Pancreas (tissue), 10 donors: ENCODE measurements around the gene LRCOL1. TPM values are rescaled to one million over a fixed set of nuclear protein-coding genes. Genes with fewer than 3 reads are reported as not detected.

Experiments
- ATAC-seq, 4 donors: fragments of 200-7000 bp; cut with Tn5 transposase; one replicate each; pipeline versions ENCODE4 v1.8.0 to v1.9.1; 2020; ENCODE audit warnings: mild to moderate bottlenecking in 4 of 4, moderate library complexity in 4 of 4
- DNase-seq, 6 donors: peaks; one replicate each; pipeline ENCODE4 v3.0.0-alpha.2; 2020
- FAIRE-seq: peaks from 2 replicates; lab custom pipeline; 2012; peaks lifted over from hg19 to GRCh38; lab: Jason Lieb, UNC
- H3K27ac ChIP-seq, 4 donors: fragments of 200-600 bp; sonication (generic); 1 replicate in 3 of 4; 2 replicates in 1 of 4; pipeline versions ENCODE4 v1.5.0 to v1.8.0; 2020
- H3K27me3 ChIP-seq, 4 donors: fragments of 200-600 bp; one replicate each; pipeline ENCODE4 v1.8.0; 2021
- H3K36me3 ChIP-seq, 3 donors: fragments of 200-600 bp; sonication (generic) in 1 of 3; one replicate each; pipeline versions ENCODE4 v1.5.0 to v1.8.0; 2020 to 2021
- H3K4me1 ChIP-seq, 3 donors: fragments of 200-600 bp; one replicate each; pipeline ENCODE4 v1.8.0; 2021
- H3K4me3 ChIP-seq, 4 donors: fragments of 200-600 bp; sonication (generic) in 2 of 4; one replicate each; pipeline versions ENCODE4 v1.5.0 to v1.8.0; 2020 to 2021
- H3K9me3 ChIP-seq, 4 donors: fragments of 200-600 bp; one replicate each; pipeline ENCODE4 v1.8.0; 2021
- WGBS, 2 donors: extraction: QIAGEN DNeasy Blood & Tissue Kit; methylation state at CpG; one replicate each; pipeline ENCODE4 v1.1.7; 2013; 5-methylcytosine and 5-hydroxymethylcytosine counted together
- intact Hi-C, 3 donors: fragments of 100-400 bp; cut with DNase I; formaldehyde crosslinking; loops; one replicate each; pipeline versions ENCODE4 v1.11.1 to v1.14.2; 2022
- polyA plus RNA-seq, 2 donors: library from polyadenylated mRNA; stranded (reverse); fragments of 200-250 nt; gene quantifications; one replicate each; pipeline ENCODE4 v1.2.3, GENCODE V29; 2013
- total RNA-seq, 6 donors: library from RNA; stranded (reverse); fragmentation: NEBNext Ultra II Directional in 4 of 6; extraction: Animal tissue kit (Norgen Biotek cat#: 25700) in 4 of 6; gene quantifications; one replicate each; pipeline versions ENCODE4 v1.2.1 to v1.2.4, GENCODE V29; 2021 to 2023
- TF ChIP-seq, protein P1 (sequence below), 4 donors: fragments of 200-600 bp; sonication (generic) in 3 of 4; IDR thresholded peaks; one replicate each; pipeline versions ENCODE4 v1.5.0 to v1.8.0; 2021; ENCODE audit warnings: antibody characterized with exemption in 4 of 4
- donor health status: healthy with polysubstance abuse.
- donor health status: DM: no; HTN: no; CAD: no; lungs with moderate emphysema.
- donor health status: DM: no; HTN: no; CAD: no.
- donor health status: control.
- donor health status: control.
- donor health status: Bipolar disorder and iron deficiency.
- donor health status: DM: yes; HTN: yes; CAD: no.
- donor health status: DM: no; HTN: no; CAD: no.
- donor health status: DM: no; HTN: no; CAD: no.
- donor health status: DM: yes; HTN: yes; CAD: no.

LRCOL1 gene
- total and polyA plus RNA-seq, 8 donors: 0.21 TPM; not detected in 7

DNA sequence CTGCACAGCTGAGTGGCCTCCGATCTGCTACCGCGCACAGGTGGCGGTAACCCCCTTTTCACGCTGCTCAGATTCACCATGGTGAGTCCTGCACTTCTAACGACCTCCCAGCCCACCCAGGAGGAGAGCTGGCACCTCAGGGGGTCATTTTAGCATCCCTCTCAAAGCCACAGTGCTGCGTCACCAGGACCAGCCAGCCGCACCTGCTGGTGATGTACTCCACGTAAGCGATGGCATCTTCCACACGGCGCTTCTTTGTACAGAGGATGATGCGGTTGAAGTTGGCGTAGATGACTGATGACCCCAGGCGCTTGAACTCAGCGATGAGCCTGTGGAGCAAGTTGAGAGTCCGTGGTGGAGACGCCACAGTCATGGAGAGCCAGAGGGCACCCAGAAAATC, 27.4 kb upstream of the LRCOL1 start:
- Histone ChIP-seq H3K27ac (no peak overlapping the region), H3K4me1 (no peaks in the 10 kb centered on the region), H3K9me3 (no peaks in the 10 kb centered on the region), H3K27me3 (no peaks in the 10 kb centered on the region), H3K4me3 (no peak overlapping the region), H3K36me3 (peaks cover 0 to 15% (median 0%) of the 10 kb centered on the region in 3 donors)
- ATAC-seq (no peak), DNase-seq (peak in 1 of 6 donors; percentile 34), FAIRE-seq (no peak)
- intact Hi-C loops: no loop called here
- WGBS, 2 donors: 93% methylated on average over 18 of the region's 18 CpGs
- TF ChIP-seq, protein P1, sequence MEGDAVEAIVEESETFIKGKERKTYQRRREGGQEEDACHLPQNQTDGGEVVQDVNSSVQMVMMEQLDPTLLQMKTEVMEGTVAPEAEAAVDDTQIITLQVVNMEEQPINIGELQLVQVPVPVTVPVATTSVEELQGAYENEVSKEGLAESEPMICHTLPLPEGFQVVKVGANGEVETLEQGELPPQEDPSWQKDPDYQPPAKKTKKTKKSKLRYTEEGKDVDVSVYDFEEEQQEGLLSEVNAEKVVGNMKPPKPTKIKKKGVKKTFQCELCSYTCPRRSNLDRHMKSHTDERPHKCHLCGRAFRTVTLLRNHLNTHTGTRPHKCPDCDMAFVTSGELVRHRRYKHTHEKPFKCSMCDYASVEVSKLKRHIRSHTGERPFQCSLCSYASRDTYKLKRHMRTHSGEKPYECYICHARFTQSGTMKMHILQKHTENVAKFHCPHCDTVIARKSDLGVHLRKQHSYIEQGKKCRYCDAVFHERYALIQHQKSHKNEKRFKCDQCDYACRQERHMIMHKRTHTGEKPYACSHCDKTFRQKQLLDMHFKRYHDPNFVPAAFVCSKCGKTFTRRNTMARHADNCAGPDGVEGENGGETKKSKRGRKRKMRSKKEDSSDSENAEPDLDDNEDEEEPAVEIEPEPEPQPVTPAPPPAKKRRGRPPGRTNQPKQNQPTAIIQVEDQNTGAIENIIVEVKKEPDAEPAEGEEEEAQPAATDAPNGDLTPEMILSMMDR (IDR thresholded peaks at IDR 0.05): no peak

GRCh38 chr12:132635076-132635955, 24.9 kb upstream of the LRCOL1 start:
- FAIRE-seq (no peak), ATAC-seq (no peak), DNase-seq (peak in 1 of 6 donors; percentile 49)
- no peak overlapping the region for H3K27ac ChIP-seq
- intact Hi-C loops: no loop called here
- H3K9me3 ChIP-seq: no peaks in the 10 kb centered on the region
- H3K4me3 ChIP-seq: no peak overlapping the region
- TF ChIP-seq, protein P1 (IDR thresholded peaks at IDR 0.05): no peak
- H3K36me3 ChIP-seq: peaks cover 0 to 32% (median 0%) of the 10 kb centered on the region in 3 donors
- H3K27me3 ChIP-seq: no peaks in the 10 kb centered on the region
- H3K4me1 ChIP-seq: no peaks in the 10 kb centered on the region
- 93 to 97% methylated on average over 29 of the region's 29 CpGs for WGBS, 2 donors

GRCh38 chr12:132634411-132634990, 24.1 kb upstream of the LRCOL1 start:
- Histone ChIP-seq H3K27me3 (no peaks in the 10 kb centered on the region), H3K4me1 (no peaks in the 10 kb centered on the region), H3K9me3 (no peaks in the 10 kb centered on the region), H3K4me3 (no peak overlapping the region), H3K36me3 (peaks cover 0 to 32% (median 0%) of the 10 kb centered on the region in 3 donors), H3K27ac (no peak overlapping the region)
- 97% methylated on average over 21 of the region's 21 CpGs for WGBS, 2 donors
- intact Hi-C loops: no loop called here
- DNase-seq: no peak
- TF ChIP-seq, protein P1 (IDR thresholded peaks at IDR 0.05): no peak
- FAIRE-seq: no peak
- ATAC-seq: no peak

DNA sequence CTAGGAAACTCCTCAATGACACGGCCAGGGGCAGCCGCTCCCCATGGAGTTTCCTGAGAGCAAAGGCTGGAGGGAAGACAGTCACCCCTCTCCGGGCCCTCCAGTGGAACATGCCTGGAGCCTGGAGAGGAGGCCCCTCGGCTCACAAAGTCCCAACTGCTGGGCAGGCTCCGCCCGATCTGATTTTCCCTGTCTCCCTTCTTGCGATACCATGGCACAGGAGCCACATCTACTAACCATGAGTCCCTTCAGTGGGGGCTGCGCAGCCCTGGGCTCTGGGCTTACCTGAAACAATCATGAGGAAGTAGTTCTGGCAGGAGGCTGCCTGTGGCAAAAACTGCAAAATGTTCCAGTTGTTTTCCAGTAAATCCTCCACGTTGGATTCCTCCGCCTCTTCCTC, 23.5 kb upstream of the LRCOL1 start:
- H3K9me3 ChIP-seq: no peaks in the 10 kb centered on the region
- intact Hi-C loops: no loop called here
- WGBS, 2 donors: 92 to 96% methylated on average over 10 of the region's 10 CpGs
- TF ChIP-seq, protein P1 (IDR thresholded peaks at IDR 0.05): no peak
- ATAC-seq (no peak), DNase-seq (no peak), FAIRE-seq (no peak)
- H3K4me1 ChIP-seq: no peaks in the 10 kb centered on the region
- H3K27ac ChIP-seq: no peak overlapping the region
- H3K27me3 ChIP-seq: no peaks in the 10 kb centered on the region
- no peak overlapping the region for H3K4me3 ChIP-seq
- peaks cover 0 to 32% (median 0%) of the 10 kb centered on the region in 3 donors for H3K36me3 ChIP-seq
